Measurements from ENCODE around the gene ENKUR. TPM values are rescaled to one million over a fixed set of nuclear protein-coding genes. Genes with fewer than 3 reads are reported as not detected.

Gene ENKUR
- total RNA-seq, 6 experiments from 2014 or later = 0.14 to 0.33 (median 0.23) TPM; not detected in 1

GRCh38 chr10:24949616-24950015 is 66.3 kb downstream of the ENKUR start:
- H3K4me3 Mint-ChIP-seq = no peak overlapping the region
- H3K27ac Mint-ChIP-seq = no peak overlapping the region
- TF ChIP-seq CTCF (IDR thresholded peaks at IDR 0.05) = no peak

GRCh38 chr10:24947304-24948097 is 68.5 kb downstream of the ENKUR start:
- peak overlapping the region; percentile 34; the same call in 1 of the 2 replicates for H3K4me3 Mint-ChIP-seq
- no peak for DNase-seq
- no peaks in the 10 kb centered on the region for H3K9me3 Mint-ChIP-seq
- peaks cover 38% of the 10 kb centered on the region for H3K4me1 Mint-ChIP-seq (ENCODE audit: low read depth)
- H3K27me3 Mint-ChIP-seq (ENCODE audit: insufficient read depth) = no peaks in the 10 kb centered on the region; the same call in 1 of the 2 replicates
- peak overlapping the region; percentile 60 for H3K27ac Mint-ChIP-seq
- TF ChIP-seq CTCF (IDR thresholded peaks at IDR 0.05) = no peak
- peaks cover 4% of the 10 kb centered on the region; the same call in 1 of the 2 replicates for H3K36me3 Mint-ChIP-seq (ENCODE audit: low read depth)

More at GRCh38 chr10:24949616-24950015, 66.3 kb downstream of the ENKUR start:
- no peaks in the 10 kb centered on the region for H3K9me3 Mint-ChIP-seq
- H3K27me3 Mint-ChIP-seq (ENCODE audit: insufficient read depth) = no peaks in the 10 kb centered on the region; the same call in 1 of the 2 replicates
- DNase-seq = no peak
- peaks cover 4% of the 10 kb centered on the region; the same call in 1 of the 2 replicates for H3K36me3 Mint-ChIP-seq (ENCODE audit: low read depth)
- H3K4me1 Mint-ChIP-seq (ENCODE audit: low read depth) = peaks cover 53% of the 10 kb centered on the region

- Mint-ChIP-seq H3K9me3 (no peaks in the 10 kb centered on the region), H3K27ac (no peak overlapping the region), H3K4me1 (ENCODE audit: low read depth) (peaks cover 25% of the 10 kb centered on the region), H3K27me3 (ENCODE audit: insufficient read depth) (no peaks in the 10 kb centered on the region), H3K36me3 (ENCODE audit: low read depth) (no peaks in the 10 kb centered on the region), H3K4me3 (no peak overlapping the region)
- DNase-seq = peak; percentile 46
- peak; percentile 20; the same call in 1 of the 2 replicates for TF ChIP-seq CTCF (IDR thresholded peaks at IDR 0.05)
Measured at GRCh38 chr10:24944512-24945255, 71.3 kb downstream of the ENKUR start.

GRCh38 chr10:24938525-24938924 is 77.4 kb downstream of the ENKUR start:
- H3K36me3 Mint-ChIP-seq (ENCODE audit: low read depth) = peaks cover 20% of the 10 kb centered on the region
- no peak overlapping the region for H3K27ac Mint-ChIP-seq
- TF ChIP-seq CTCF (IDR thresholded peaks at IDR 0.05) = no peak
- no peak overlapping the region for H3K4me3 Mint-ChIP-seq
- no peaks in the 10 kb centered on the region for H3K9me3 Mint-ChIP-seq
- no peak for DNase-seq
- H3K4me1 Mint-ChIP-seq (ENCODE audit: low read depth) = no peaks in the 10 kb centered on the region; the same call in 1 of the 2 replicates
- H3K27me3 Mint-ChIP-seq (ENCODE audit: insufficient read depth) = no peaks in the 10 kb centered on the region

GRCh38 chr10:24938076-24938475 is 77.9 kb downstream of the ENKUR start:
- TF ChIP-seq CTCF (IDR thresholded peaks at IDR 0.05) = no peak
- Mint-ChIP-seq H3K36me3 (ENCODE audit: low read depth) (peaks cover 20% of the 10 kb centered on the region), H3K9me3 (no peaks in the 10 kb centered on the region), H3K4me1 (ENCODE audit: low read depth) (no peaks in the 10 kb centered on the region; the same call in 1 of the 2 replicates), H3K4me3 (no peak overlapping the region), H3K27ac (no peak overlapping the region), H3K27me3 (ENCODE audit: insufficient read depth) (no peaks in the 10 kb centered on the region)
- no peak for DNase-seq
